OCI-LY1 (cell line): ENCODE data around the gene PCSK5.
"Not testable (repeated sequence)": the region's sequence is repeated elsewhere in the genome, so short reads cannot be mapped to it uniquely, and the experiment has no call there.

Experiments
- H2AFZ ChIP-seq: fragments of 200-600 bp; sonication (generic), shearing (Covaris generic); 2 replicates; pipeline ENCODE4 v1.6.0; 2014; ENCODE audit warnings: antibody characterized with exemption, mild to moderate bottlenecking, low read length
- H3F3A ChIP-seq: fragments of 200-600 bp; sonication (generic), shearing (Covaris generic); 2 replicates; pipeline ENCODE4 v1.6.0; 2014; ENCODE audit warnings: mild to moderate bottlenecking, antibody characterized with exemption, low read length, moderate library complexity; ENCODE audit not compliant: insufficient read depth
- H3K27ac ChIP-seq: fragments of 200-600 bp; sonication (generic); 2 replicates; pipeline ENCODE4 v1.5.1; 2014; ENCODE audit warnings: low read length, mixed run types, mild to moderate bottlenecking, low read depth; ENCODE audit not compliant: poor library complexity, severe bottlenecking
- H3K27me3 ChIP-seq: fragments of 200-600 bp; sonication (generic); 2 replicates; pipeline ENCODE4 v1.6.0; 2014; ENCODE audit warnings: antibody characterized with exemption, mild to moderate bottlenecking, low read length, moderate library complexity; ENCODE audit not compliant: insufficient read depth
- H3K36me3 ChIP-seq: fragments of 200-600 bp; sonication (generic); 2 replicates; pipeline ENCODE4 v1.6.1; 2014; ENCODE audit warnings: mild to moderate bottlenecking, antibody characterized with exemption, low read length, moderate library complexity, mixed read lengths; ENCODE audit not compliant: insufficient read depth
- H3K4me1 ChIP-seq: fragments of 200-600 bp; sonication (generic); 2 replicates; pipeline ENCODE4 v1.5.1; 2014; ENCODE audit warnings: mild to moderate bottlenecking, low read length, moderate library complexity; ENCODE audit not compliant: insufficient read depth, severe bottlenecking
- H3K4me2 ChIP-seq: fragments of 200-600 bp; sonication (generic), shearing (Covaris generic); 2 replicates; pipeline ENCODE4 v1.6.1; 2014; ENCODE audit warnings: low read length
- H3K4me3 ChIP-seq: fragments of 200-600 bp; sonication (generic); 2 replicates; pipeline ENCODE4 v1.5.1; 2014; ENCODE audit warnings: low read length, low read depth, mild to moderate bottlenecking, mixed read lengths; ENCODE audit not compliant: poor library complexity, severe bottlenecking
- H3K79me2 ChIP-seq: fragments of 200-600 bp; shearing (Covaris generic); 2 replicates; pipeline ENCODE4 v1.6.1; 2016; ENCODE audit warnings: mixed run types, low read length, mixed read lengths; ENCODE audit not compliant: insufficient read depth
- H3K9ac ChIP-seq: fragments of 200-600 bp; sonication (generic), shearing (Covaris generic); 2 replicates; pipeline ENCODE4 v1.6.1; 2014; ENCODE audit warnings: mild to moderate bottlenecking, low read length, mixed read lengths
- H3K9me2 ChIP-seq: fragments of 200-600 bp; sonication (generic), shearing (Covaris generic); 2 replicates; pipeline ENCODE4 v1.6.1; 2014; ENCODE audit warnings: low read depth, mild to moderate bottlenecking, low read length, mixed read lengths
- H3K9me3 ChIP-seq: fragments of 200-600 bp; shearing (Covaris generic); 2 replicates; pipeline ENCODE4 v1.6.1; 2014; ENCODE audit warnings: low read length, mixed read lengths
- H4K20me1 ChIP-seq: fragments of 200-600 bp; sonication (generic), shearing (Covaris generic); 2 replicates; pipeline ENCODE4 v1.6.0; 2016; ENCODE audit warnings: mild to moderate bottlenecking, low read length; ENCODE audit not compliant: insufficient read depth
- EZH2 ChIP-seq: fragments of 200-600 bp; sonication (generic), shearing (Covaris generic); IDR thresholded peaks from 2 replicates; pipeline ENCODE4 v1.8.0; 2017; ENCODE audit warnings: borderline replicate concordance, mixed run types, mild to moderate bottlenecking, antibody characterized with exemption, low read length, moderate library complexity, mixed read lengths
- TF ChIP-seq, protein P1 (sequence below): fragments of 200-600 bp; sonication (generic), shearing (Covaris generic); IDR thresholded peaks from 2 replicates; pipeline ENCODE4 v1.5.1; 2017; ENCODE audit warnings: mild to moderate bottlenecking, antibody characterized with exemption, low read length, moderate library complexity, mixed read lengths

PCSK5 gene

DNA sequence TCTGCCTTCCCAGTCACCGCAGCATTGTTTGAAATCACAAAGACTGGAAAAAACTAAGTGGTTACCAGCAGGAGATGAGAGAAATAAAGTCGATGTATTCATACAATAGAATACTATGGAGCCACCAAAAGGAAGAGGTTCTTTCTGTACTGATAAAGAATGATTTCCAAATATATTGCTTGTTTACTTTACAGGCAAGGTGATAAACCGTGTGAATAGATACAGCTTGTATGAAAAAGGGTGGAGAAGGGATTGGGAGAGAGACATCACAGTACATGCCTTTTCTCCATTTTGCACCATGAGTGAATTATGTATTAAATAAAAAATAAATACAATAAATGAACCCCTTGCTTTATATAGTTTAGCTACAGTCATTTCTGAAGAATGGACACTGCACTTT, 412.1 kb downstream of the PCSK5 start:
- H3K9me3 ChIP-seq: no peaks in the 10 kb centered on the region
- TF ChIP-seq, protein P1, sequence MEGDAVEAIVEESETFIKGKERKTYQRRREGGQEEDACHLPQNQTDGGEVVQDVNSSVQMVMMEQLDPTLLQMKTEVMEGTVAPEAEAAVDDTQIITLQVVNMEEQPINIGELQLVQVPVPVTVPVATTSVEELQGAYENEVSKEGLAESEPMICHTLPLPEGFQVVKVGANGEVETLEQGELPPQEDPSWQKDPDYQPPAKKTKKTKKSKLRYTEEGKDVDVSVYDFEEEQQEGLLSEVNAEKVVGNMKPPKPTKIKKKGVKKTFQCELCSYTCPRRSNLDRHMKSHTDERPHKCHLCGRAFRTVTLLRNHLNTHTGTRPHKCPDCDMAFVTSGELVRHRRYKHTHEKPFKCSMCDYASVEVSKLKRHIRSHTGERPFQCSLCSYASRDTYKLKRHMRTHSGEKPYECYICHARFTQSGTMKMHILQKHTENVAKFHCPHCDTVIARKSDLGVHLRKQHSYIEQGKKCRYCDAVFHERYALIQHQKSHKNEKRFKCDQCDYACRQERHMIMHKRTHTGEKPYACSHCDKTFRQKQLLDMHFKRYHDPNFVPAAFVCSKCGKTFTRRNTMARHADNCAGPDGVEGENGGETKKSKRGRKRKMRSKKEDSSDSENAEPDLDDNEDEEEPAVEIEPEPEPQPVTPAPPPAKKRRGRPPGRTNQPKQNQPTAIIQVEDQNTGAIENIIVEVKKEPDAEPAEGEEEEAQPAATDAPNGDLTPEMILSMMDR: no peak
- no peak for TF ChIP-seq EZH2
- H3K4me2 ChIP-seq: no peak overlapping the region

DNA sequence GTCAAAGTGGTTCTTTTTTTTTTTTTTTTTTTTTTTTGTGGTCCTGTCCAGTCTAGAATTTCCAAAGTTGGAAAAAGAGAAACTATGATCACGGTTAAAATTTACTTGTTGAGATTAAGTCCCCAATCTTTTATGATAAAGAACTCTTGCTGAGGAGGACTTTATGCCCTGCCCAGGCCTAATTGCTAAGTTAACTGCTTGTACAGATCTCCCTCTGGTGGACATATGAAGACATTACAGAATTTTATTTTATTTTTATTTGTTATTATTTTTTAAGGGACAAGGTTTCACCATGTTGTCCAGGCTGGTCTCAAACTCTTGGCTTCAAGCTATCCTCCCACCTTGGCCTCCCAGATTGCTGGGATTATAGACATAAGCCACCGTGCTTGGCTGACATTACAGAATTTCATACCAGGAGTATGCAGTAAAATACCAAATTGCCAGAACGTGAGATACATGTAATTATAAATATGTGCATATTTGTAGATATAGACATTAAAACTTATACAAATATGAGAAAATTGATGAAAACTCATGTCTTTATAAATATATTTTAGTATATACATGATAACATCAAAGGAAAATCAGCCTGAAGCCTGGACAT, 412.6 kb downstream of the PCSK5 start:
- no peaks in the 10 kb centered on the region; the same call in 1 of the 2 replicates for H3K27me3 ChIP-seq

More for the DNA sequence above, 412.1 kb downstream of the PCSK5 start:
- Histone ChIP-seq H3K9ac (no peak overlapping the region), H3K9me2 (no peaks in the 10 kb centered on the region), H3F3A (no peaks in the 10 kb centered on the region), H3K79me2 (no peaks in the 10 kb centered on the region), H3K4me3 (no peak overlapping the region), H3K4me1 (no peaks in the 10 kb centered on the region), H3K27ac (no peak overlapping the region), H2AFZ (no peak overlapping the region), H3K36me3 (no peaks in the 10 kb centered on the region), H4K20me1 (no peaks in the 10 kb centered on the region), H3K27me3 (no peaks in the 10 kb centered on the region; the same call in 1 of the 2 replicates)

DNA sequence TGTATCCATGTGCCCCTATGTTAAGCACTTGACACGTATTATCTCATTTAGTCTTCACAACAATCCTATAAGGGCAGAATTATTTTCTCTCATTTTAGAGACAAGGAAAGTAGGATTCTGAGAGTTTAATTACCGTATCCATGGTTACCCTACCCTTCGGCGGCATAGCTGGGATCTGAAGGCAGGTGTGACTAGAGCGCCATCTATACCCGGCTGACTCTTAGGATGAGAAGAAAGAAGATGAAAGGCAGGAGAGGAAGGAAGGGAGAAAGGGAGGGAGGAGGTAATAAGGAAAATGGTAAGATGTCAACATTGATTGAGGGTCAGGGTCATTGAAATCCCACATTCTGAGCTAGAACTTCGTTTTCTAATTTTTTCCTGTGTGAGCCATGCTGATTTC, 416.6 kb downstream of the PCSK5 start:
- not testable (repeated sequence) for H3K79me2 ChIP-seq
- TF ChIP-seq, protein P1: peak; percentile 16; the same call in 1 of the 2 replicates

More for the DNA sequence above, 412.6 kb downstream of the PCSK5 start:
- H3K9me3 ChIP-seq: no peaks in the 10 kb centered on the region
- TF ChIP-seq, protein P1: peak; percentile 43
- no peak for TF ChIP-seq EZH2
- H3K9ac ChIP-seq: no peak overlapping the region
- no peaks in the 10 kb centered on the region for H3K36me3 ChIP-seq
- no peak overlapping the region for H3K4me2 ChIP-seq
- H2AFZ ChIP-seq: no peak overlapping the region
- H3K79me2 ChIP-seq: no peaks in the 10 kb centered on the region
- no peak overlapping the region for H3K27ac ChIP-seq
- no peaks in the 10 kb centered on the region for H3F3A ChIP-seq
- H4K20me1 ChIP-seq: no peaks in the 10 kb centered on the region
- H3K4me3 ChIP-seq: no peak overlapping the region
- no peaks in the 10 kb centered on the region for H3K4me1 ChIP-seq
- H3K9me2 ChIP-seq: no peaks in the 10 kb centered on the region

More for the DNA sequence above, 416.6 kb downstream of the PCSK5 start:
- H3K36me3 ChIP-seq, H3K27ac ChIP-seq, H3K4me1 ChIP-seq, H3K27me3 ChIP-seq, H3K4me2 ChIP-seq, H3F3A ChIP-seq, H4K20me1 ChIP-seq, H3K9me3 ChIP-seq, H3K9me2 ChIP-seq, H3K9ac ChIP-seq, H3K4me3 ChIP-seq, H2AFZ ChIP-seq: not testable (repeated sequence)
